Ascending aorta (tissue), 2 donors: ENCODE data around the gene ITCH. TPM values are rescaled to one million over a fixed set of nuclear protein-coding genes. Genes with fewer than 3 reads are reported as not detected.
"Not testable (repeated sequence)": the region's sequence is repeated elsewhere in the genome, so short reads cannot be mapped to it uniquely, and the experiment has no call there.

Experiments
- DNase-seq, 2 donors: peaks; one replicate each; pipeline ENCODE4 v3.0.0-alpha.2; 2019; ENCODE audit warnings: low spot score in 2 of 2
- H3K27ac ChIP-seq, 2 donors: fragments of 200-600 bp; sonication (generic); one replicate each; pipeline ENCODE4 v1.5.1; 2016 to 2017; ENCODE audit warnings: mild to moderate bottlenecking in 1 of 2
- H3K27me3 ChIP-seq: fragments of 200-600 bp; sonication (generic); one replicate; pipeline ENCODE4 v1.5.1; 2017
- H3K36me3 ChIP-seq, 2 donors: fragments of 200-600 bp; sonication (generic); one replicate each; pipeline ENCODE4 v1.5.1; 2016
- H3K4me1 ChIP-seq, 2 donors: fragments of 200-600 bp; sonication (generic); one replicate each; pipeline ENCODE4 v1.5.1; 2016 to 2017; ENCODE audit warnings: mild to moderate bottlenecking in 1 of 2
- H3K4me3 ChIP-seq, 2 donors: fragments of 200-600 bp; sonication (generic); one replicate each; pipeline ENCODE4 v1.5.1; 2016 to 2017; ENCODE audit warnings: mild to moderate bottlenecking in 1 of 2
- H3K9me3 ChIP-seq, 2 donors: fragments of 200-600 bp; sonication (generic); one replicate each; pipeline ENCODE4 v1.5.1; 2016
- CTCF ChIP-seq, 3 experiments: fragments of 200-600 bp in 2 of 3; fragments of 450-650 bp in 1 of 3; sonication (generic) in 2 of 3; IDR thresholded peaks; one replicate each; pipeline ENCODE4 v1.5.1; 2016 to 2019; ENCODE audit warnings: antibody characterized with exemption in 3 of 3, mild to moderate bottlenecking in 1 of 3, moderate library complexity in 1 of 3
- intact Hi-C: fragments of 100-400 bp; cut with DNase I; formaldehyde crosslinking; loops from one replicate; pipeline ENCODE4 v1.15.1; 2023
- total RNA-seq: library from RNA; depleted of rRNA; stranded (reverse); fragments of >200 nt; gene quantifications from one replicate; pipeline ENCODE4 v1.1.0, GENCODE V29; 2016

Gene ITCH
- total RNA-seq, 1 donor from 2014 or later, result 42.8 TPM

GRCh38 chr20:34491932-34492509 is 128.9 kb downstream of the ITCH start:
- peaks cover 51 to 77% of the 10 kb centered on the region in 2 donors for H3K36me3 ChIP-seq
- H3K4me3 ChIP-seq, result no peak overlapping the region
- H3K27me3 ChIP-seq, result no peaks in the 10 kb centered on the region
- H3K4me1 ChIP-seq, result no peaks in the 10 kb centered on the region
- H3K27ac ChIP-seq, result no peak overlapping the region
- no peak for TF ChIP-seq CTCF (IDR thresholded peaks at IDR 0.05)
- intact Hi-C loops, result no loop called here
- DNase-seq, result no peak
- peaks cover 0 to 3% of the 10 kb centered on the region in 2 donors for H3K9me3 ChIP-seq

GRCh38 chr20:34493646-34494045 is 130.6 kb downstream of the ITCH start:
- H3K27ac ChIP-seq, result no peak overlapping the region
- H3K4me1 ChIP-seq, result no peaks in the 10 kb centered on the region
- no peaks in the 10 kb centered on the region for H3K27me3 ChIP-seq
- TF ChIP-seq CTCF (IDR thresholded peaks at IDR 0.05), result no peak
- no peak overlapping the region for H3K4me3 ChIP-seq
- intact Hi-C loops, result no loop called here
- peaks cover 52 to 78% of the 10 kb centered on the region in 2 donors for H3K36me3 ChIP-seq
- peaks cover 0 to 11% of the 10 kb centered on the region in 2 donors for H3K9me3 ChIP-seq
- DNase-seq, result no peak

GRCh38 chr20:34495307-34495706 is 132.2 kb downstream of the ITCH start:
- Histone ChIP-seq H3K27ac (no peak overlapping the region), H3K27me3 (no peaks in the 10 kb centered on the region), H3K4me3 (no peak overlapping the region), H3K4me1 (no peaks in the 10 kb centered on the region), H3K36me3 (peaks cover 45 to 66% of the 10 kb centered on the region in 2 donors), H3K9me3 (peaks cover 0 to 11% of the 10 kb centered on the region in 2 donors)
- no peak for TF ChIP-seq CTCF (IDR thresholded peaks at IDR 0.05)
- DNase-seq, result no peak
- intact Hi-C loops, result no loop called here

GRCh38 chr20:34495916-34496315 is 132.8 kb downstream of the ITCH start:
- TF ChIP-seq CTCF (IDR thresholded peaks at IDR 0.05), result no peak
- no peaks in the 10 kb centered on the region for H3K27me3 ChIP-seq
- H3K4me3 ChIP-seq, result no peak overlapping the region
- H3K9me3 ChIP-seq, result peaks cover 0 to 17% of the 10 kb centered on the region in 2 donors
- no peak for DNase-seq
- no peak overlapping the region for H3K27ac ChIP-seq
- peaks cover 39 to 67% of the 10 kb centered on the region in 2 donors for H3K36me3 ChIP-seq
- intact Hi-C loops, result no loop called here
- no peaks in the 10 kb centered on the region for H3K4me1 ChIP-seq

GRCh38 chr20:34497596-34497995 is 134.5 kb downstream of the ITCH start:
- intact Hi-C loops, DNase-seq, H3K4me1 ChIP-seq: not testable (repeated sequence)

GRCh38 chr20:34500823-34501222 is 137.8 kb downstream of the ITCH start:
- Histone ChIP-seq H3K4me1 (no peaks in the 10 kb centered on the region), H3K4me3 (no peak overlapping the region), H3K27ac (no peak overlapping the region), H3K9me3 (peaks cover 0 to 21% of the 10 kb centered on the region in 2 donors), H3K36me3 (peaks cover 26 to 64% of the 10 kb centered on the region in 2 donors), H3K27me3 (no peaks in the 10 kb centered on the region)
- intact Hi-C loops, result no loop called here
- TF ChIP-seq CTCF (IDR thresholded peaks at IDR 0.05), result no peak
- no peak for DNase-seq

More at GRCh38 chr20:34497596-34497995, 134.5 kb downstream of the ITCH start:
- H3K27me3 ChIP-seq, H3K27ac ChIP-seq, H3K4me3 ChIP-seq: not testable (repeated sequence)
- Histone ChIP-seq H3K36me3 (peaks cover 29 to 73% of the 10 kb centered on the region in 2 donors), H3K9me3 (peaks cover 0 to 21% of the 10 kb centered on the region in 2 donors)
